ENCODE results near the gene EPHA4.

Gene EPHA4

DNA sequence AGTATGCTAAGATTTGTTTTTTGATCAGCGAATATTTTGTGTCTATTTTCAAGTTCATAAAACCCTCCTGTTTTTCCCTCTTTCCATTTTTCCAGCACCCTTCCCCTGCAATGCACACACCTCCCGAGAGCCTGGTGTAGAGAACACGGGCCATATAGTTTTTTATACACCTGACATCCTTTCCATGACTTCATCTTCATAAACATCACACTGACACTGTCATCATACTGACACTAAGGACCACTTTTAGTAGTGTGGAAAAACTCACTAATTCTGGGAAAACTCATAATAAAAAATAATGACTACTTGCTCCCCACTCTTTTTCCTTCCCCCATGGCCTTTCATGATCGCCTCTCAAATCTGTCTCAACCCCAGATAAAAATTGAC lies 70.2 kb downstream of the EPHA4 start:
- no peak for DNase-seq

DNA sequence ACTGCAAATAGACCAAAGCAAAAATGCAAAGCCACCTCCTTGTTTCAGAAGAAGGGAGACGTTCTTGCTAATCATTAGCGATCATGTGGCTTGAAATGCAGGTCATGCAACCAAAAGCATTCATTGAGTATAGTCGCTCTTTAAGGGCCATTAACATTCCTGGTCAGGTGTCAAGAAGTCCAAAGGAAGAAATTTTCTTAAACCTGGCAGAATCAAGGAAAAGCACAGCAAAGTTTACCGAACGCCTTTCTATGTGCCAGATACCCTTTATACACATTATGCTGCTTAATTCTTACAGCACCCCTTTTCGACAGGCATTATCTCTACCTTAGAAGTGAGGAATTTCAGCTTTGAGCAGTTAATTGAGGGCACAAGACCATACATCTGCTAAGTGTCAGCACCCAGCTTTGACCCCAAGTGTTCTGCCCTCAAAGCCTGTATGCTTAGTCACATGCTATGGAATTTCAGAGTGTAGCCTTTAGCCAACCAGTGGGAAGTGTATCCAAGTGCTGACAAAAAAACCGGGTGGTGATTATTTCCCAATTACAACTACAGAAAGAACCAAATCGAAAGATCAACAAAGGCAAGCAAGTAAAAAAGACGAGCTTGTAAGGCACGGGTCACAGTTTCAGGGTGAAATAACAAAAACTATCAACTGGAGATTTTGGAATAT lies 70.8 kb downstream of the EPHA4 start:
- no peak for DNase-seq

DNA sequence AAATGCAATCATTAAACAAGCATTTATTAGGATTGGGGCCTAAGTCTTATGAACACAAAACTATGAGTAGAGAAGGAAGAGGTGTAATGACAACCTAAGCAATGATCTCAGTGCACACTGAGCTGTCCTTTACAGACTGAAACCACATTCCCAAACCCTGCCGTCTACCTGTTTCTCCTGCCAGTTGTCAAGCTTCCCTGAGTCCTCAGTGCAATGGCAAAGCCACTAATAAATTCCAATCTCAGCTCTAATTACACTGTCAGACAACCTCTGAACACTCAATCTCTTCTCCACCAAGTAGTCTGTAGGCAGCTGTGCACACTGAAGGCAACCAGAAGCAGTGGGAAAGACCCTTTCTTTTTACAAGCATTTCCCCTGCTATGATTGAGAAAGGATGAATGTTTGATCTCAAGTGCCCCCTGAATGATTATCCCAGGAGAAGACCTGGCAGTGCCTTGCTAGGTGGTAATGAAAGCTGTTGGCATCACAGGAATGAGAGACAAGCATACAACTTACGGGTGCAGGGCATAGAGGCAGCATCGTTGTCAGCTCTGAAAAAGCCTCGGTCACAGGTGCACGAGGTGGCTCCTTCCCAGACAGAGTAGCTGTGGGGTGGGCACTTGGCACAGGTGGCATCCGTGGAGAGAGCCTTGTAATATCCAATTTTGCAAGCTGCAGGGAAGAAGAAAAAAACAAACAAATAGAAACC lies 71.4 kb downstream of the EPHA4 start:
- DNase-seq = no peak

DNA sequence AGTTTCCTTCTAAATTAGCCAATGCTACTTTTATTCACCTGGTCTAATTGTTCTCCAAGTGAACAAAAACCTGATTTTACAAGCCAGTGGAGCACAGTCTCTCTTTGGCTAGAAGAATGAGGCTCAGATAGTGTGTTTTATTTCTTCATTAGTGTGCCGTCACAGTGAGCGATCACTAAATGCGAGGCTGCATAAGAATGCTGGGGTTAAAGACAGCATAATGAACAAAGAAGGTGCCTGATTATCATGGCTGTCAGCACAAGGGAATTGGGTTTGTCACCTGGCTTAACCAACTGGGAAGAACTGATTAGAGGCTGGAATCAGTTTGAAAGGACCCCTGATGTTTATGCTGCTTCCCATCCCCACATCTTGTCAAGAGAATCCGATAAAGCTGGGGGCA lies 76.4 kb downstream of the EPHA4 start:
- DNase-seq = no peak

DNA sequence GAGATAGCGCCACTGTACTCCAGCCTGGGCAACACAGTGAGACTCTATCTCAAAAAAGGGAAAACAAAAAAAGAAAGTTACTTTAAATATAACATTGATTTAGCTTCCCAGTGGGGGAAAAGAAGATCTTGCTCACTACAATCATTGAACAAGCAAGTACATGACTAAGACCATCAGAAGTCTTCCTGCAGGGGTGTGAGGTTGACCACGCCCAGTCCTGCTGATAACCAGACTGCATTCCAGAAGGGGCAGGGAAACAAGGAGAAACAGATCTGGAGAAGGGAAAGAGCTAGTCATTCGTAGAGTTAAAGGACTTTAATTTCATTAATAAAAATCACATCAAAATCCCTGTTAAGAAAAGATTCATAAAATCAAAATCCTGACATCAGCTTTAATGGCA lies 77.5 kb downstream of the EPHA4 start:
- no peak for DNase-seq

DNA sequence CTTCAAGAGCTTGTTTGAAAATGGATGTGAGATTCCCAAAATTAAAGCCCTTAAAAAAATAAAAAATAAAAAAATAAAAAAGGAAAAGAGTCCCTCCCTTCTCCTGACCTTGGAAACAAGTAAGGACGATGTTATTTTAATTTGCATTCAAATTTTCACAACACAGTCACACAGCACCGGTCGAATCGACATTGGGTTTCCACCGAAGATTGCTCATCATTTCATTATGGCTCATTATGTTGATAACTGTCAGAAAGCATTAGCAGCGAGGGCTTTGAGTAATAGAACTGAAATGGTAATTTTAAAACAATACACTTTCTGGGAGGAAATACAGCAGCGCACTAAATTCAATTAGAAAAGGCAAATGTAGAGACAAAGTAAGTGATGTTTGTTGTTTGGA lies 78.7 kb downstream of the EPHA4 start:
- DNase-seq = no peak

DNA sequence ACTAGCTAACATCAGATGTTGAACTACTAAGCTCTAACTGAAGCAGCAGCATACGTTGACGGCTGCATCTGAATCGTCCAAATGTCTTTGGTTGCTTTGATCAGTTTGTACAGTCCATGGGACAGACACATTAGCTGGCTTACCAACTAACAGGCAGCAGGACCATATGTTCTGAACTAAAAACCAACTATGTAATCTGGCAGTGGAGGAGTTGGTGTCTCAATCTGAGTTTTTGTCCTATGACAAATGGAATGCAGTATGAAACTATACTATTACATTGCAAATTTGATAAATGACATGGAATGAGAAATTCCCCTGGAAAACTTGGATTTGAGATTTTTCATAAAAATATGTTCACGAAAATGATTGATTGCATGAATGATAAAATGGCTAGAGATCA lies 79.5 kb downstream of the EPHA4 start:
- no peak for DNase-seq

DNA sequence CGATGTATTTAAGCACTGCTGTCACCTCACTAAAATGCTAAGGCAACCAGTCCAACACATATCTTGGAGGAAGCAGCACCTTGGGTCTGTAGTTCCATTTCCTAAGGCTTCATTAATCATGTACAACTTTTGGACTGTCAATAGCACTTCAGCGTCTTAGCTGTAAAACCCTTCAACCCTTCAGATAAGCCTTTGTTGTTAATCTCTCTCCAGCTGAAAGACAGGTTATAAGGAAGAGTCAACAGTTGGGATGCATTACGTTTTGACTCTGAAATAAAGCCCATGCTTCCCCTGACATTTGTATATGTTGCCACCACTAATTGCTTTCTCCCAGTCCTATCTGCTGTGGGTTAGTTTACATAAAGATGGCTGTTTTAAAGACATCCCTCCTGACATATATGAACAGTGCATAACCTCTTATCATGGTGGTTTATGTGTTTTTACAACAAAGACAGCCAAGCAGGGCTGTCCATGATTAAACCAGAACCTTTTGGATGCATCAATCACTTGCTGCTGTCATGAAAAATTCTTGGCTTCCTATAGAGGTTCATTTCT lies 81.5 kb downstream of the EPHA4 start:
- no peak for DNase-seq

DNA sequence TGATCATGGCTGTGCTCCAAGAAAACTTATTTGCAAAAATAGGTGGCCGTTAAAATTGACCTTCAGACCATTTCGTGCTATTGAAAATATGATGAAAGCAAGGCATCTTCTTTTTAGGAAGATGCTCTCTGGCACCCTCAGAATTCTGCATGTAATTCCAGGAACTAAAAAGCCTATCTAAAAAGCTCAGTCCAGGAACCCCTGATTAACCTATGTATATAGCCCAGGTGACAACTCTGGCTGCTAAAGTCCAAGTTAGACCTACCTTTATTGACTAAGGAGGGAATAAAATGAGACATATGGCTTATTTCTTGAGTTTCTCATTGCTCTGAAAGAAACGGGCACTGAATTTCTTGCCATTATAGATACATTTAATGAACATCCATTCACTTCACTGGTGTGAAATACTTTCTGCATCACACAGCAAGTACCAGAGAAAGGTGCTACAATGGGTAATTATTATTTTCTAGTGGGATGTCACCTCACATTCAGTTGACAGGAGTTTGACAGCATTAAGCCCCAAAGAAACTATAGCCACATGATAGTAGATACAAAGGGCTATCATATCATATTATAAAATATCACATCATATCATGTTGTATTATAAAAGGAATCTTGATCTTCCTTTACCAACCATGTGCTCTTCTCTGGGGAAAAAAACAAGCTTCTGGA lies 83.8 kb downstream of the EPHA4 start:
- no peak for DNase-seq

DNA sequence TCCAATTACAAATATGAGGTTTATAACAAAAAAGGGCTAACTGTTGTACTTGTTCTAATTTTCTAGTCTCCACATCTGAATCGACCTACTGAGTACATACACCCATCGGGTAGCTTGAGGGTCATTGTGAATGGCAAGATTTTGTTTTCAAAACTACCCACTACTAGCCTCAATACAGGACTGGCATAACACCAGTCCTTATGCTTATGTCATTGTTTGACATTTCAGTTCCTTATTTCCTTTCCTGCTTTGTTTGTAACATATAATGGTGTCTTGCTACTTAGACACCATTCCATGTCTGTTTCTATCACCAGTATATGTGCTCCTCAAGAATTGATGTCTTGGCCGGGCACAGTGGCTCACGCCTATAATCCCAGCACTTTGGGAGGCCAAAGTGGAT lies 86.0 kb downstream of the EPHA4 start:
- DNase-seq = no peak

DNA sequence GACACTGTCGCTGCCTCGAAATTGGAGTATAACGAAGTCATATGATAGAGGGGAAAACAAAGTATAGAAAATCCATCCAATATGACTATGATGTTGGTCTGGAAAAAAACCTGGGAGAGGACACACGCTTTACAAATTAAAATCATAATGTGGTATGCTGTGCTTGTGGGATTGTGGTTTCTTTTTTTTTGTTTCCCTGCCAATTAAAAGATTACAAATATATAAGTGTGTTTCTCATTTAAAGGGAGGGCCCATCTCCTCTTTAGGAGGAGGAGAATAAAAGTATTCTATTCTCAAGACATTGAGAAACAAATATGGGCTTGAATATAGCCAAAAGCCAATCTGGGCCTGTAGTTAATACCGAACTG lies 86.6 kb downstream of the EPHA4 start:
- no peak for DNase-seq

DNA sequence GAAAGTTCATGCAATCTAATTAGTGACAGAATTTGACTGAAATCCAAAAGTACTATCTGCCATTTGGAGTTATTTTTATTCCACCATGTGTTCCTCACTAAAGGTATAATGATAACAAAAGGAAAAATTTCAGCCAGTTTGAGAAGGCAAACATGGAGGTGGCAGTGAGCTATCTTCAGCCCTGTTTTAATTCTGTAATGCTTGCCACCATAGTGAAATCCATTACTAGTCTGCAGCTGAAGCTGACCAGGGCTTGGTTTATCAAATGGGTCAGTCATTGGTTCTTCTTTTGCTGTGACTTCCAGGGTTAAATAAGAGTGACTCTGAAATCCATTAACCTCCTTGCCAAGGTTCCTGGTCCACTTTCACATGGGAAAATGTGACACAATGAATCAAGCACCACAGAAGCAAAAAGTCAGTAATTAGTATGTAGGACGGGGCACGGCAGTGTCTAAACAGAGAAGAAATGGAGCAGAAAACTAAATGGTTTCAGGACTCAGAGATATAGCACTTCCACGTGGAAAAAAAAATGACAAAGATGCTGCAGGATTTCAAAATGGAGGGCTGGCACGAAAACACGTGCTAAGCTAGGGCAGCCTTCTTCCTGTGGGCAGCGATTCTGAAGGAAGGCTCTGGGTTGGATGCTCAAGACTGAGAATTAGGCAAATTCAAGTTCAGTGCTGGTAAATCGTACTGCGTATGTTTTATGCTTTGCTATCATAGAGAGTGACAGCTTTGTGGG lies 87.2 kb downstream of the EPHA4 start:
- DNase-seq = no peak

DNA sequence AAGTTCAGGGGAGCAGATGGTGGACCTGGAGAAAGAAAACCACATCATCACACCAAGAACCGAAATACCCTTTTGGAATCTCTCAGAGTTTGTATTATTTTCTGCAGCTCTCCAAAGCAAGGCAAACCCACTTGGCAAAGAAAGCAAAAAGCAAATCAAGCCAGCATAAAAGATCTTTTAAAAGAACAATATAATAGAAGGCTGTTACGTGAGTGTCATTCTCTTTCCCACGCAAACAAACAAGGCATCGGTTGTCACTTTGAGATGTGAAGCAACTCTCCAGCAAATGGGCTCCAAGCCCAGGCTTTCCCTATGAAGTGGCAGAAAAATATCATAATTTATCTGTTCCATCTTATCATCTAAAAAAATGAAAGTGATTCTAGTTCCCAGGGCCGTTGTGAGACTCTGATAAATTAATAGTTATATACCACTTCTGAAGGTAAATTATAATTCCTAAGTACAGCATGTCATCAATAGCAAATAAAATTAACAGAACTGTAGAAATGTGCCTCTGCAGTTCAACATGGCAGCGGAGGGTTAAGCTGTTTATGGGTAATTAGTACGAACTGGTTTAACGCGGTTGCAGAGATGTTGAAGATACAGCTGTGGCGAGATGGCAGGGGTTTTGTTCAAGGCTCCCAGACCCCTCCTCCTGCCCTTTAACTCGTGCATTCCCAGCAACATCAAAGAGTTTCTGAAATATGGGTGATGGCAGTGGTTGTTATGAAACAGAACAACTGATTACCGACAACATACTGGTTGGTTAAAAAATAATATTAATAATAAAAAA lies 89.2 kb downstream of the EPHA4 start:
- no peak for DNase-seq

DNA sequence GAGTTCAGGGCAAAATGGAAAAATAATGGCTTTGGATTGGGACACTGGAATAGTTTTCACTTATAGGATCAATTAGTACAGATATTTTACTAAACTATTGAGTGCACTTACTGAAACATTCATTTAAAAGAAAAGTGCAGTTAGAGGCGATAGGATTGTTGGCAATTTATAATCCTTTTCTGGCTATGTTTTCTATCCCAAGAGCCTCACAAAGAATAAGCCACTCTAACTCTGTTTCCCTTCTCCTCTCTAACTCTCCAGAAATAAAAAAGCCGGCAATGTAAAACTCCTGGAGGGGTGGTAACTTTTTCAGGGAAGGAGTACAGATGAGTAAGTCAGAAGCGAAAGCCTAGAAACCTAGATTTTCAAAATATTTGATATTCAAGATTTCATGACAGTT lies 91.3 kb downstream of the EPHA4 start:
- no peak for DNase-seq

DNA sequence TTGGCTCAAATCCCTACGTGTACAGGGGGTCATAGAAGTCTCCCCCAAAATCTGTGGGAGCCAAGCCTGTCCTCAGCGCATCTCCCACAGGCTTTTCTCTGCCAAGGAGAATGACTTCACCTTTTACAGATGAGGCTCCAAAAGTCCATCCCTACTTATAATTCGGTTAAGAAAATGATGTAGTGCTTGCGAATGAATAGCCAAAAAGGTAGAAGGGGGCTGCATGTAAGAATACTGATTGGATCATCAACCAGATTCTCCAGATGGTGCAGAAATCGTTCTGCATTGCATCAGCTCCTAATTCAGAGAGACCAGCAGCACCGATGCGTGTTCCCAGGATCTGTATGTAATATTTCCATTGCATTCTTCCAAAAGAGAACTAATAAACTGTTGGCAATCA lies 91.9 kb downstream of the EPHA4 start:
- no peak for DNase-seq

DNA sequence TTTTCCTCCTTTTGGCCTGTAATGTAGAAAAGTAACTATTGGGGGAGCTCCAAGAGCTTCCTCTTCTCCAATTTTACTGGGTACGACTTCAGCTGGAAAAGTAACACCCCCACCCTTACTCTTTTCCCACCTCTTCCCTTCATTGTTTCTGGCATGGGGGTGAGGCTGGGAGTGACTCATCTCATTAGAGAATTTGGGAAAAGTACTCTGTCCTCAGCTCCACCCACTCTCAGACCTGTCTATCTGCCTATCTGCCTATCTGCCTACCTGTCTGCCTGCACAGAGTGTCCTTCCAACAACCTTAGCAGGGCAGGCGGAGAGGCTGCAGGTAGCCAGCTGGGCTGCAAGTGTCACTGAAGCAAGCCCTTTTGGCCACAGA lies 93.6 kb downstream of the EPHA4 start:
- DNase-seq = no peak

DNA sequence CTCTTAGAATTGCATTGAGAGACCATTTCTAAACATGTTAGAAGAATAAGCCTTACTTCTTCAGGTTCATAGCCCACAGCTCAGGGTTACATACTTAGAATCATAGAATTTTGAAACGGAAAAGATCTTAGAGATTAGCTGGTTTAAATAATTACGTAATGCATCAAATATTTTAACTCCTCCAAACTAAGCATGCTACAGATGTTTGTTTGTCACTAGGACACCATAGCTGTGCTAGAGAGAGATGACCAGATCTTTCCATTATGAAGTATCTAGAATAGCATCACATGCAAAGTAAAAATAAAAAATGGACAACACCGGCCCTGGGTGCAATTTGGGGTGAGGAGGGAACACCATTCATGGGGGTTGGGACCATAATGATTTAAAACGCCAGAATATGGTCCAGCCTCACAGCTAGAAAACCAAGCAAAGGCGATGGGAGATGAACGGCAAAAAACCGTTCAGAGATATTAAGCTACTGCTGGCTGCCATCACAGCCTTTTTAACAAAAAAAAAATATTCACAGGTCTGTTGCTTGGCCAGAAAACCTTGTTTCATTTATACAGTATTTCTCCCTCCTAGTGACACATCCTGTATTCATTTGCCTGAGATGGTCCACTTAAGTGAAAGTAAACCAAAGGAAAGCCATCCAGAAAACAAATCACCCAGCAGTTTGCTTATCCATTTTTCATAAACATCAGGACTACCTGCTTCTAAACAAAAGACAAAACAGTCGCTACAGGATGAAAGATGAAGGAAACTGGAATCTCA lies 94.2 kb downstream of the EPHA4 start:
- no peak for DNase-seq

DNA sequence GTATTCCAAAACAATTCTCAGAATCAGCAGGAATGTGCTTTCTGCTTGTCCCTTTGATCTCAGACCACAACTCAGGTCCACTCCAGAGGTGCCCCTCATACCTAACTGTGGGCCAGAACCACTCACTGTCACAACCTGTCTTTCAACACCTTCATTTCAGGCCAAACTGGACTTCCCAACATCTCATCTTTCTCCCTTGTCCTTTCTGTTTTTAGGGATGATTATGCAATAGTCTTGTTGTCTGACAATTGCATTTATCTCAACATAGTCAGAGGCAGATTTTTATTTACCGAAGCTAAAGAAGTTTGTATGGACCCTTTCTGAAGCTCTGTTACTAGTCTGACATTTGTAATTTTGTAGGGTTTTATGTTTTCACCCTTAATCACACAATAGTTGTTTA lies 95.9 kb downstream of the EPHA4 start:
- no peak for DNase-seq

DNA sequence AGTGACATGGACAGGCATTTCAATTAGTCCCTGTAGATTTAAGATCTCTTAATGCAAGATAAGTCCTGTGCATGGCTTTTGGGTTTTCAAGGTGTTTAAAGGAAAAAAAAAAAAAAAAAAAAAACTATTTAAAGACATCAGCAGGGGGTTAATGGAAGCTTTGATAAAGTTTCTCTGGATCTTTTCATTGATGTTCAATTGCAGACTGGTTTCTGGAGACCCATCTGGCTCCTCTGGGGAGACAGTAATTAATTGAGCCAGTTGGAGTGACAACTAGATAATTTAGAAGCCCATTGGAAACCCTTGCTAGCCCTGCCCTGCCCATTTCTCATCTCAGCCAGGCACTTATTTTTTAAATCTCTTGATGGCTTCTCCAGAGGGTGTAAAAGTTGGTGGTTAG lies 98.7 kb downstream of the EPHA4 start:
- no peak for DNase-seq

DNA sequence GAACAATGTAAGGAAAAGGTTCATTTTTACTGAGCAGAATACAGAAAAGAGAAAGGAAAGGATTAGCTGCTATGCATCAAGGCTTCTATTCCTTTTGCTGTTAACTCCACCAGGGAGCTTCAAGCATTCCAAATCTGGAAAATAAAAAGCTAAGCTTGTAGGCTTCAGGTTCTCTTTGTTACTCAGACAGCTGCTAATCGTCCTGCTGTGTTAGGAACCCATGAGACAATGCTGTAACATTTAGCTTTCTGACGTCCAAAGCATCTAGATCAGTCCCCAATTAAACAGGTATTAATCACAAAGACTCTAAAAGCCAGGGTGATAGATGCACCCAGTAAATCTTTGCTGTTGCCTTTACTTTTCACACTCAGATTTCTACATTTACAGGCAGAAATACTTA lies 103.8 kb downstream of the EPHA4 start:
- no peak for DNase-seq

DNA sequence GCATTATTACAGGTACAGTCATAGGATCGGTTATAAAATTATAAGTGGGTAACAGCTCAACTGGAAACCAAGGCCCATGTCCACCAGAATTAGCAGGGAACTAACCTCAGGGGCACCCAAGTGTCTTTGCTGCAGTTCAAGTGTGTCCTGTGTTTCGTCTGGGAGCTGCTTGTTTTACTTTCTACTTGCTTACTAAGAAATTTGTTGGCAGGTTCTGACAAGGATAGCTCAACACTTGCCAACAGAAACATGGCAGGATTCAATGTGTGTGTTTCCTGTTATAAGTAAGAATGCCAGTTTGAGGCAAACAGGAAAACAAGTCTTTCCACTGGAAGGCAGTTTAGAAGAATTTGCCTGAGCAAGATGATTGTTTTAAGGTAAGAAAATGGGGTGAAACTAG lies 104.5 kb downstream of the EPHA4 start:
- no peak for DNase-seq

DNA sequence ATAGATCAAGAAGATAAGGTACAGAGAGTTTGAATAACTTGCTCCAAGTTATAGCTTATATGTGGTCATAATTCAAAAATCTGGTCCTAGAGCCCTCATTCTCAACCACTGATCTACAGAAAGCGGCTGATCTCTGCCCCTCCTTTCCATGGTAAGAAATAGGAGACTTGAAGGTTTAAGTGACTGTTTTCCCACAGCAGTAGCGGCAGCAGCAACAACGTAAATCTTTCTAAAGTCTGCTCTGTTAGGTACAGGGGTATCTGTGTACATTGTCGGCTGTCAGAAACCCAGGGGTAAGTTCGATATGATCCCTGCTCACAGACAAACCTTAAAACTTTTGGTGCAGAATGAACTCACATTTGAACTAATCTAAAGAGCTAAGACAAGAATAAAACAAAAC lies 105.4 kb downstream of the EPHA4 start:
- no peak for DNase-seq

Measured in NCI-H510A (cell line).